ENCODE measurements around the gene PANX3.

DNA sequence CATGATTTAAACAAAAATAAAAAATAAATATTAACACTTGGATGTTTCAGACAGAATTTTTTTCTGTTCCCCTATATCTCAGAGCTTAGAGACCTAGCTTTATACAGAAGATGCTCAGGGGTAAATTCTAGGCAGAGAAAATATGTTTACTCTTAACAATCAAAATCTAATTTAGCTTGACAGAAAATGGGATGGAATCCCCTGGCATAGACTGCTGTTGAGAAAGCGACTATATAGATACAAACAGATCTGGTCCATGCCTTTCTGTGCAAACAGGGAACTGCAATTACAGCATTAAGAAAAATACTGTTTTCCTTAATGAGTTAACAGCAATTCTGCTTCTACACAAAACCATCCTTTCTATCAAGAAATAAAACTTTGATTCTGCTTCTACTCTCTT is 47.8 kb downstream of the PANX3 start:
- TF ChIP-seq RFX5 (IDR thresholded peaks at IDR 0.05; ENCODE audit: low read length), result no peak
- TF ChIP-seq, protein P1, sequence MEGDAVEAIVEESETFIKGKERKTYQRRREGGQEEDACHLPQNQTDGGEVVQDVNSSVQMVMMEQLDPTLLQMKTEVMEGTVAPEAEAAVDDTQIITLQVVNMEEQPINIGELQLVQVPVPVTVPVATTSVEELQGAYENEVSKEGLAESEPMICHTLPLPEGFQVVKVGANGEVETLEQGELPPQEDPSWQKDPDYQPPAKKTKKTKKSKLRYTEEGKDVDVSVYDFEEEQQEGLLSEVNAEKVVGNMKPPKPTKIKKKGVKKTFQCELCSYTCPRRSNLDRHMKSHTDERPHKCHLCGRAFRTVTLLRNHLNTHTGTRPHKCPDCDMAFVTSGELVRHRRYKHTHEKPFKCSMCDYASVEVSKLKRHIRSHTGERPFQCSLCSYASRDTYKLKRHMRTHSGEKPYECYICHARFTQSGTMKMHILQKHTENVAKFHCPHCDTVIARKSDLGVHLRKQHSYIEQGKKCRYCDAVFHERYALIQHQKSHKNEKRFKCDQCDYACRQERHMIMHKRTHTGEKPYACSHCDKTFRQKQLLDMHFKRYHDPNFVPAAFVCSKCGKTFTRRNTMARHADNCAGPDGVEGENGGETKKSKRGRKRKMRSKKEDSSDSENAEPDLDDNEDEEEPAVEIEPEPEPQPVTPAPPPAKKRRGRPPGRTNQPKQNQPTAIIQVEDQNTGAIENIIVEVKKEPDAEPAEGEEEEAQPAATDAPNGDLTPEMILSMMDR (IDR thresholded peaks at IDR 0.05), result no peak
- no peak for TF ChIP-seq MXI1 (IDR thresholded peaks at IDR 0.05; ENCODE audit: low read depth, low read length)
- TF ChIP-seq, protein P2, sequence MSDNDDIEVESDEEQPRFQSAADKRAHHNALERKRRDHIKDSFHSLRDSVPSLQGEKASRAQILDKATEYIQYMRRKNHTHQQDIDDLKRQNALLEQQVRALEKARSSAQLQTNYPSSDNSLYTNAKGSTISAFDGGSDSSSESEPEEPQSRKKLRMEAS (IDR thresholded peaks at IDR 0.05; ENCODE audit: low read depth), result no peak
- TF ChIP-seq, protein P3, sequence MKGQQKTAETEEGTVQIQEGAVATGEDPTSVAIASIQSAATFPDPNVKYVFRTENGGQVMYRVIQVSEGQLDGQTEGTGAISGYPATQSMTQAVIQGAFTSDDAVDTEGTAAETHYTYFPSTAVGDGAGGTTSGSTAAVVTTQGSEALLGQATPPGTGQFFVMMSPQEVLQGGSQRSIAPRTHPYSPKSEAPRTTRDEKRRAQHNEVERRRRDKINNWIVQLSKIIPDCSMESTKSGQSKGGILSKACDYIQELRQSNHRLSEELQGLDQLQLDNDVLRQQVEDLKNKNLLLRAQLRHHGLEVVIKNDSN (IDR thresholded peaks at IDR 0.05; ENCODE audit: borderline replicate concordance, low read depth), result no peak
- TF ChIP-seq EZH2phosphoT487 (IDR thresholded peaks at IDR 0.05; ENCODE audit: borderline replicate concordance, low read depth), result no peak
- TF ChIP-seq RXRA (IDR thresholded peaks at IDR 0.05; ENCODE audit: borderline replicate concordance, low read depth), result no peak
- TF ChIP-seq TCF12 (IDR thresholded peaks at IDR 0.05), result no peak
- no peak for TF ChIP-seq JUND (IDR thresholded peaks at IDR 0.05)
- TF ChIP-seq NFIC (IDR thresholded peaks at IDR 0.05; ENCODE audit: borderline replicate concordance), result no peak
- TF ChIP-seq SMC3 (IDR thresholded peaks at IDR 0.05; ENCODE audit: low read depth, low read length), result no peak
- TF ChIP-seq, protein P4, sequence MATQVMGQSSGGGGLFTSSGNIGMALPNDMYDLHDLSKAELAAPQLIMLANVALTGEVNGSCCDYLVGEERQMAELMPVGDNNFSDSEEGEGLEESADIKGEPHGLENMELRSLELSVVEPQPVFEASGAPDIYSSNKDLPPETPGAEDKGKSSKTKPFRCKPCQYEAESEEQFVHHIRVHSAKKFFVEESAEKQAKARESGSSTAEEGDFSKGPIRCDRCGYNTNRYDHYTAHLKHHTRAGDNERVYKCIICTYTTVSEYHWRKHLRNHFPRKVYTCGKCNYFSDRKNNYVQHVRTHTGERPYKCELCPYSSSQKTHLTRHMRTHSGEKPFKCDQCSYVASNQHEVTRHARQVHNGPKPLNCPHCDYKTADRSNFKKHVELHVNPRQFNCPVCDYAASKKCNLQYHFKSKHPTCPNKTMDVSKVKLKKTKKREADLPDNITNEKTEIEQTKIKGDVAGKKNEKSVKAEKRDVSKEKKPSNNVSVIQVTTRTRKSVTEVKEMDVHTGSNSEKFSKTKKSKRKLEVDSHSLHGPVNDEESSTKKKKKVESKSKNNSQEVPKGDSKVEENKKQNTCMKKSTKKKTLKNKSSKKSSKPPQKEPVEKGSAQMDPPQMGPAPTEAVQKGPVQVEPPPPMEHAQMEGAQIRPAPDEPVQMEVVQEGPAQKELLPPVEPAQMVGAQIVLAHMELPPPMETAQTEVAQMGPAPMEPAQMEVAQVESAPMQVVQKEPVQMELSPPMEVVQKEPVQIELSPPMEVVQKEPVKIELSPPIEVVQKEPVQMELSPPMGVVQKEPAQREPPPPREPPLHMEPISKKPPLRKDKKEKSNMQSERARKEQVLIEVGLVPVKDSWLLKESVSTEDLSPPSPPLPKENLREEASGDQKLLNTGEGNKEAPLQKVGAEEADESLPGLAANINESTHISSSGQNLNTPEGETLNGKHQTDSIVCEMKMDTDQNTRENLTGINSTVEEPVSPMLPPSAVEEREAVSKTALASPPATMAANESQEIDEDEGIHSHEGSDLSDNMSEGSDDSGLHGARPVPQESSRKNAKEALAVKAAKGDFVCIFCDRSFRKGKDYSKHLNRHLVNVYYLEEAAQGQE (IDR thresholded peaks at IDR 0.05; ENCODE audit: low read depth, low read length), result no peak
- TF ChIP-seq EP300 (IDR thresholded peaks at IDR 0.05; ENCODE audit: borderline replicate concordance in 1 of 2, low read depth in 1 of 2, low read length in 1 of 2), result no peak

All from SK-N-SH (cell line).